K562 (cell line): ENCODE measurements around the gene PRDM2.

ENCODE experiments used
- SREBF2 ChIP-seq: sonication (generic); formaldehyde crosslinking; IDR thresholded peaks from 2 replicates; pipeline ENCODE4 v1.4.0; 2020; ENCODE audit warnings: mild to moderate bottlenecking, missing genetic modification reagents
- TF ChIP-seq, protein P1 (sequence below), 3 experiments: IDR thresholded peaks in 2 of 3; conservative IDR thresholded peaks in 1 of 3; 2 replicates each; pipeline ENCODE4 v1.5.1; 2011 to 2012; ENCODE audit warnings: low read length in 3 of 3, mild to moderate bottlenecking in 3 of 3, control low read depth in 2 of 3, improper control_type of control experiment in 1 of 3, inconsistent platforms in 1 of 3, low read depth in 1 of 3, mixed read lengths in 1 of 3, moderate library complexity in 1 of 3; ENCODE audit not compliant: insufficient read depth in 2 of 3

DNA sequence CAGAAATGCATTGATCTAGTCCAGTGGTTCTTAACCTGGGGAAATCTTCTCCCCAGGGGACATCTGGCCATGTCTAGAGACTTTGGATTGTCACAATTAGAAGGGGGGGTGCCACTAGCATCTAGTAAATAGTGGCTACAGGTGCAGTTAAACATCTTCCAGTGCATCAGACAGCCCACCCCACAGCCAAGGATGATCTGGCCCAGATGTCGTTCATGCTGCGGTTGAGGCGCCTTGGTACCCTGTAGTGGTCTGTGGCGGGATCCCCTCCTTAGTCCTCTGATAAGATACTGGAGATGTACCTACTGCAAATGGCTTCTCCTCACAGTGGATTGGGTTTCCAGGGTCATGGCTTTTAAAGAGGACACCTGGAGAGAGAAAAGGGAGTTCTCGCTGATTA is 69.8 kb downstream of the PRDM2 start:
- no peak for TF ChIP-seq SREBF2 (CRISPR knock-in tag)
- TF ChIP-seq, protein P1, sequence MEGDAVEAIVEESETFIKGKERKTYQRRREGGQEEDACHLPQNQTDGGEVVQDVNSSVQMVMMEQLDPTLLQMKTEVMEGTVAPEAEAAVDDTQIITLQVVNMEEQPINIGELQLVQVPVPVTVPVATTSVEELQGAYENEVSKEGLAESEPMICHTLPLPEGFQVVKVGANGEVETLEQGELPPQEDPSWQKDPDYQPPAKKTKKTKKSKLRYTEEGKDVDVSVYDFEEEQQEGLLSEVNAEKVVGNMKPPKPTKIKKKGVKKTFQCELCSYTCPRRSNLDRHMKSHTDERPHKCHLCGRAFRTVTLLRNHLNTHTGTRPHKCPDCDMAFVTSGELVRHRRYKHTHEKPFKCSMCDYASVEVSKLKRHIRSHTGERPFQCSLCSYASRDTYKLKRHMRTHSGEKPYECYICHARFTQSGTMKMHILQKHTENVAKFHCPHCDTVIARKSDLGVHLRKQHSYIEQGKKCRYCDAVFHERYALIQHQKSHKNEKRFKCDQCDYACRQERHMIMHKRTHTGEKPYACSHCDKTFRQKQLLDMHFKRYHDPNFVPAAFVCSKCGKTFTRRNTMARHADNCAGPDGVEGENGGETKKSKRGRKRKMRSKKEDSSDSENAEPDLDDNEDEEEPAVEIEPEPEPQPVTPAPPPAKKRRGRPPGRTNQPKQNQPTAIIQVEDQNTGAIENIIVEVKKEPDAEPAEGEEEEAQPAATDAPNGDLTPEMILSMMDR (IDR thresholded peaks at IDR 0.05 in 2 of 3, conservative IDR thresholded peaks at IDR 0.05 in 1 of 3; ENCODE audit: insufficient read depth in 2 of 3, low read depth in 1 of 3, low read length in 3 of 3), result no peak
